Upper lobe of left lung (tissue), 4 donors: ENCODE results near the gene SEMA6A.

Experiments used
- EP300 ChIP-seq, 4 donors: sonication (generic); formaldehyde crosslinking; IDR thresholded peaks; one replicate each; pipeline ENCODE4 v1.5.1; 2017; ENCODE audit warnings: antibody characterized with exemption in 4 of 4, control low read depth in 2 of 4
- POLR2AphosphoS5 ChIP-seq, 2 donors: sonication (generic); formaldehyde crosslinking; IDR thresholded peaks; one replicate each; pipeline ENCODE4 v1.5.1; 2017; ENCODE audit warnings: antibody characterized with exemption in 2 of 2
- TF ChIP-seq, protein P1 (sequence below), 6 experiments: fragments of 450-650 bp in 4 of 6; fragments of 200-600 bp in 2 of 6; sonication (generic) in 2 of 6; IDR thresholded peaks; one replicate each; pipeline ENCODE4 v1.5.1; 2016 to 2019; ENCODE audit warnings: antibody characterized with exemption in 6 of 6

- TF ChIP-seq, protein P1, sequence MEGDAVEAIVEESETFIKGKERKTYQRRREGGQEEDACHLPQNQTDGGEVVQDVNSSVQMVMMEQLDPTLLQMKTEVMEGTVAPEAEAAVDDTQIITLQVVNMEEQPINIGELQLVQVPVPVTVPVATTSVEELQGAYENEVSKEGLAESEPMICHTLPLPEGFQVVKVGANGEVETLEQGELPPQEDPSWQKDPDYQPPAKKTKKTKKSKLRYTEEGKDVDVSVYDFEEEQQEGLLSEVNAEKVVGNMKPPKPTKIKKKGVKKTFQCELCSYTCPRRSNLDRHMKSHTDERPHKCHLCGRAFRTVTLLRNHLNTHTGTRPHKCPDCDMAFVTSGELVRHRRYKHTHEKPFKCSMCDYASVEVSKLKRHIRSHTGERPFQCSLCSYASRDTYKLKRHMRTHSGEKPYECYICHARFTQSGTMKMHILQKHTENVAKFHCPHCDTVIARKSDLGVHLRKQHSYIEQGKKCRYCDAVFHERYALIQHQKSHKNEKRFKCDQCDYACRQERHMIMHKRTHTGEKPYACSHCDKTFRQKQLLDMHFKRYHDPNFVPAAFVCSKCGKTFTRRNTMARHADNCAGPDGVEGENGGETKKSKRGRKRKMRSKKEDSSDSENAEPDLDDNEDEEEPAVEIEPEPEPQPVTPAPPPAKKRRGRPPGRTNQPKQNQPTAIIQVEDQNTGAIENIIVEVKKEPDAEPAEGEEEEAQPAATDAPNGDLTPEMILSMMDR (IDR thresholded peaks at IDR 0.05) = no peak
- TF ChIP-seq EP300 (IDR thresholded peaks at IDR 0.05) (no peak), POLR2AphosphoS5 (IDR thresholded peaks at IDR 0.05) (no peak)
Observed at GRCh38 chr5:116424951-116425350, 149.7 kb downstream of the SEMA6A start.
